Stomach smooth muscle (tissue), 2 donors: Measurements from ENCODE around the gene KRTAP4-5.
"Not testable (repeated sequence)": the region's sequence is repeated elsewhere in the genome, so short reads cannot be mapped to it uniquely, and the experiment has no call there.

Source experiments
- H3K27ac ChIP-seq: one replicate; pipeline ENCODE4 v1.7.0; 2013; ENCODE audit warnings: mild to moderate bottlenecking, low read length, inconsistent platforms
- H3K27me3 ChIP-seq, 2 donors: one replicate each; pipeline ENCODE4 v1.7.0; 2013; ENCODE audit warnings: low read length in 2 of 2; ENCODE audit not compliant: insufficient read depth in 2 of 2, control insufficient read depth in 1 of 2
- H3K36me3 ChIP-seq, 2 donors: one replicate each; pipeline ENCODE4 v1.7.0; 2013; ENCODE audit warnings: low read length in 2 of 2; ENCODE audit not compliant: control insufficient read depth in 2 of 2, insufficient read depth in 2 of 2
- H3K4me1 ChIP-seq: one replicate; pipeline ENCODE4 v1.7.0; 2013; ENCODE audit warnings: low read length; ENCODE audit not compliant: control insufficient read depth, insufficient read depth
- H3K4me3 ChIP-seq, 2 donors: one replicate each; pipeline ENCODE4 v1.7.0; 2013; ENCODE audit warnings: low read length in 2 of 2
- H3K9ac ChIP-seq, 2 donors: one replicate each; pipeline ENCODE4 v1.7.0; 2013; ENCODE audit warnings: low read length in 2 of 2, mild to moderate bottlenecking in 1 of 2
- H3K9me3 ChIP-seq, 2 donors: one replicate each; pipeline ENCODE4 v1.7.0; 2013; ENCODE audit warnings: low read length in 2 of 2; ENCODE audit not compliant: control insufficient read depth in 2 of 2
- donor health status: healthy.
- donor health status: Pancreatic carcinoma.

Gene KRTAP4-5

GRCh38 chr17:41107941-41108450, 41.6 kb downstream of the KRTAP4-5 start:
- H3K27ac ChIP-seq, result no peak overlapping the region
- no peaks in the 10 kb centered on the region for H3K27me3 ChIP-seq
- no peak overlapping the region for H3K9ac ChIP-seq
- H3K4me3 ChIP-seq, result no peak overlapping the region
- H3K9me3 ChIP-seq, result no peaks in the 10 kb centered on the region
- H3K36me3 ChIP-seq, result no peaks in the 10 kb centered on the region
- no peaks in the 10 kb centered on the region for H3K4me1 ChIP-seq

GRCh38 chr17:41105347-41105746, 44.3 kb downstream of the KRTAP4-5 start, which contains the start of gene KRTAP4-9:
KRTAP4-9 (plus strand) TSS chr17:41105389; CDS start chr17:41105389, 0 bp downstream.
- H3K9ac ChIP-seq, H3K36me3 ChIP-seq, H3K27me3 ChIP-seq, H3K4me3 ChIP-seq, H3K9me3 ChIP-seq, H3K27ac ChIP-seq, H3K4me1 ChIP-seq: not testable (repeated sequence)

- not testable (repeated sequence) for H3K9me3 ChIP-seq, H3K36me3 ChIP-seq, H3K27me3 ChIP-seq, H3K27ac ChIP-seq, H3K9ac ChIP-seq, H3K4me1 ChIP-seq, H3K4me3 ChIP-seq
These were observed 45.1 kb downstream of the KRTAP4-5 start for GRCh38 chr17:41104386-41105038.

- Histone ChIP-seq H3K4me3 (no peak overlapping the region), H3K9ac (no peak overlapping the region), H3K27me3 (no peaks in the 10 kb centered on the region), H3K4me1 (no peaks in the 10 kb centered on the region), H3K36me3 (no peaks in the 10 kb centered on the region), H3K9me3 (no peaks in the 10 kb centered on the region), H3K27ac (no peak overlapping the region)
These were observed 45.7 kb downstream of the KRTAP4-5 start for GRCh38 chr17:41103896-41104295.

GRCh38 chr17:41101586-41102259, 47.9 kb downstream of the KRTAP4-5 start, which contains the start of gene KRTAP4-16:
KRTAP4-16 (minus strand) TSS chr17:41102209; CDS start chr17:41102209, 0 bp downstream.
- Histone ChIP-seq H3K27me3 (no peaks in the 10 kb centered on the region), H3K9ac (no peak within 1 kb of the TSS), H3K4me1 (no peaks in the 10 kb centered on the region), H3K27ac (no peak within 1 kb of the TSS), H3K36me3 (no peaks in the 10 kb centered on the region), H3K4me3 (no peak within 1 kb of the TSS), H3K9me3 (no peaks in the 10 kb centered on the region)

- H3K9ac ChIP-seq, H3K27ac ChIP-seq, H3K4me3 ChIP-seq, H3K4me1 ChIP-seq, H3K9me3 ChIP-seq, H3K36me3 ChIP-seq, H3K27me3 ChIP-seq: not testable (repeated sequence)
These were observed 49.7 kb downstream of the KRTAP4-5 start for GRCh38 chr17:41099682-41100480.
